ENCODE data around the gene KRT81.
"Not testable (repeated sequence)": the region's sequence is repeated elsewhere in the genome, so short reads cannot be mapped to it uniquely, and the experiment has no call there.

The KRT81 gene

GRCh38 chr12:52286857-52287785 is 4.2 kb downstream of the KRT81 start:
- not testable (repeated sequence) for DNase-seq (ENCODE audit: low read depth); H3K4me3 ChIP-seq (ENCODE audit: control insufficient read depth, low read depth, low read length)

GRCh38 chr12:52285851-52286530 is 5.3 kb downstream of the KRT81 start:
- H3K4me3 ChIP-seq (ENCODE audit: control insufficient read depth, low read depth, low read length): no peak overlapping the region
- no peak for DNase-seq (ENCODE audit: low read depth)
- no peak for TF ChIP-seq CTCF (conservative IDR thresholded peaks at IDR 0.05; ENCODE audit: control insufficient read depth, insufficient read depth, low read depth, low read length)

- no peak for TF ChIP-seq CTCF (conservative IDR thresholded peaks at IDR 0.05; ENCODE audit: control insufficient read depth, insufficient read depth, low read depth, low read length)
- no peak overlapping the region for H3K4me3 ChIP-seq (ENCODE audit: control insufficient read depth, low read depth, low read length)
- peak; percentile 48 for DNase-seq (ENCODE audit: low read depth)
These were observed 6.1 kb downstream of the KRT81 start for GRCh38 chr12:52285172-52285745.

- no peak for DNase-seq (ENCODE audit: low read depth)
- TF ChIP-seq CTCF (conservative IDR thresholded peaks at IDR 0.05; ENCODE audit: control insufficient read depth, insufficient read depth, low read depth, low read length): no peak
- no peak overlapping the region for H3K4me3 ChIP-seq (ENCODE audit: control insufficient read depth, low read depth, low read length)
These were observed 6.7 kb downstream of the KRT81 start for GRCh38 chr12:52284562-52285171.

GRCh38 chr12:52280796-52281560 is 10.4 kb downstream of the KRT81 start:
- no peak overlapping the region for H3K4me3 ChIP-seq (ENCODE audit: control insufficient read depth, low read depth, low read length)
- TF ChIP-seq CTCF (conservative IDR thresholded peaks at IDR 0.05; ENCODE audit: control insufficient read depth, insufficient read depth, low read depth, low read length): no peak
- peak; percentile 98 for DNase-seq (ENCODE audit: low read depth)

GRCh38 chr12:52280319-52280795 is 11.0 kb downstream of the KRT81 start:
- no peak for TF ChIP-seq CTCF (conservative IDR thresholded peaks at IDR 0.05; ENCODE audit: control insufficient read depth, insufficient read depth, low read depth, low read length)
- DNase-seq (ENCODE audit: low read depth): peak; percentile 94
- no peak overlapping the region for H3K4me3 ChIP-seq (ENCODE audit: control insufficient read depth, low read depth, low read length)

Data from fibroblast of mammary gland (primary cell).